Measurements from ENCODE around the gene CNGA4.

Gene CNGA4

DNA sequence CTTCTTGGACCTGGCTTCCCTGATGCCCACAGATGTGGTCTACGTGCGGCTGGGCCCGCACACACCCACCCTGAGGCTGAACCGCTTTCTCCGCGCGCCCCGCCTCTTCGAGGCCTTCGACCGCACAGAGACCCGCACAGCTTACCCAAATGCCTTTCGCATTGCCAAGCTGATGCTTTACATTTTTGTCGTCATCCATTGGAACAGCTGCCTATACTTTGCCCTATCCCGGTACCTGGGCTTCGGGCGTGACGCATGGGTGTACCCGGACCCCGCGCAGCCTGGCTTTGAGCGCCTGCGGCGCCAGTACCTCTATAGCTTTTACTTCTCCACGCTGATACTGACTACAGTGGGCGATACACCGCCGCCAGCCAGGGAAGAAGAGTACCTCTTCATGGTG is 1.2 kb downstream of the CNGA4 start:
- H3F3A ChIP-seq (ENCODE audit: insufficient read depth, low read length), result no peaks in the 10 kb centered on the region
- H4K20me1 ChIP-seq (ENCODE audit: insufficient read depth, low read length), result no peaks in the 10 kb centered on the region
- H3K27ac ChIP-seq (ENCODE audit: low read depth, low read length, poor library complexity, severe bottlenecking), result no peak overlapping the region
- H3K9me2 ChIP-seq (ENCODE audit: low read depth, low read length), result no peaks in the 10 kb centered on the region
- H3K9ac ChIP-seq (ENCODE audit: low read length), result no peak overlapping the region
- peaks cover 5% of the 10 kb centered on the region for H3K4me1 ChIP-seq (ENCODE audit: insufficient read depth, low read length, severe bottlenecking)
- no peak overlapping the region for H3K4me2 ChIP-seq (ENCODE audit: low read length)
- no peak overlapping the region for H3K4me3 ChIP-seq (ENCODE audit: low read depth, low read length, poor library complexity, severe bottlenecking)
- no peaks in the 10 kb centered on the region for H3K36me3 ChIP-seq (ENCODE audit: insufficient read depth, low read length)
- no peak for TF ChIP-seq EZH2 (IDR thresholded peaks at IDR 0.05; ENCODE audit: borderline replicate concordance, low read length)
- TF ChIP-seq, protein P1, sequence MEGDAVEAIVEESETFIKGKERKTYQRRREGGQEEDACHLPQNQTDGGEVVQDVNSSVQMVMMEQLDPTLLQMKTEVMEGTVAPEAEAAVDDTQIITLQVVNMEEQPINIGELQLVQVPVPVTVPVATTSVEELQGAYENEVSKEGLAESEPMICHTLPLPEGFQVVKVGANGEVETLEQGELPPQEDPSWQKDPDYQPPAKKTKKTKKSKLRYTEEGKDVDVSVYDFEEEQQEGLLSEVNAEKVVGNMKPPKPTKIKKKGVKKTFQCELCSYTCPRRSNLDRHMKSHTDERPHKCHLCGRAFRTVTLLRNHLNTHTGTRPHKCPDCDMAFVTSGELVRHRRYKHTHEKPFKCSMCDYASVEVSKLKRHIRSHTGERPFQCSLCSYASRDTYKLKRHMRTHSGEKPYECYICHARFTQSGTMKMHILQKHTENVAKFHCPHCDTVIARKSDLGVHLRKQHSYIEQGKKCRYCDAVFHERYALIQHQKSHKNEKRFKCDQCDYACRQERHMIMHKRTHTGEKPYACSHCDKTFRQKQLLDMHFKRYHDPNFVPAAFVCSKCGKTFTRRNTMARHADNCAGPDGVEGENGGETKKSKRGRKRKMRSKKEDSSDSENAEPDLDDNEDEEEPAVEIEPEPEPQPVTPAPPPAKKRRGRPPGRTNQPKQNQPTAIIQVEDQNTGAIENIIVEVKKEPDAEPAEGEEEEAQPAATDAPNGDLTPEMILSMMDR (IDR thresholded peaks at IDR 0.05; ENCODE audit: low read length), result no peak
- no peaks in the 10 kb centered on the region for H3K27me3 ChIP-seq (ENCODE audit: insufficient read depth, low read length)
- no peaks in the 10 kb centered on the region for H3K9me3 ChIP-seq (ENCODE audit: low read length)
- no peaks in the 10 kb centered on the region for H3K79me2 ChIP-seq (ENCODE audit: insufficient read depth, low read length)
- no peak overlapping the region for H2AFZ ChIP-seq (ENCODE audit: low read length)

DNA sequence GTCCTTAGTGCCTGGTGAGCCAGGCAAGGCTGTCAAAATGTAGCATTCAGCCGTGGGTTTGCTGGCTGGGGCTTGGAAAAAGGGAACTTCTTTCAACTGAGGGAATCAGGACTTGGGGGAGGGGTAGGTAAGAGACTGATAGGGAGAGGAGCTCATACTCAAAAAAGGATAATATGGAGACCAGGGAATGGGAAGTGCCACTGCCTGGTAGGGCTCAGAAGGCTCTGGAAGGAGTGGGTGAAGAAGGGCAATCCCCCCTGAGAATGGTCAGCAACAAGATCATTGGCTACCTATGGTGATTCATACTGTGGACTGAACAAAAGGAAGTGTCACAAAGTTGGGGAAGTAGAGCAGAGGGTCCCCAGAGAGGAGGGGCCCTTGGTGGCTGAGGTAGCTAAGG is 1.9 kb downstream of the CNGA4 start:
- Histone ChIP-seq H3F3A (ENCODE audit: insufficient read depth, low read length) (no peaks in the 10 kb centered on the region), H3K9me3 (ENCODE audit: low read length) (no peaks in the 10 kb centered on the region), H3K4me1 (ENCODE audit: insufficient read depth, low read length, severe bottlenecking) (no peaks in the 10 kb centered on the region), H2AFZ (ENCODE audit: low read length) (no peak overlapping the region), H4K20me1 (ENCODE audit: insufficient read depth, low read length) (no peaks in the 10 kb centered on the region), H3K27ac (ENCODE audit: low read depth, low read length, poor library complexity, severe bottlenecking) (no peak overlapping the region), H3K9ac (ENCODE audit: low read length) (no peak overlapping the region), H3K27me3 (ENCODE audit: insufficient read depth, low read length) (no peaks in the 10 kb centered on the region), H3K4me3 (ENCODE audit: low read depth, low read length, poor library complexity, severe bottlenecking) (no peak overlapping the region), H3K36me3 (ENCODE audit: insufficient read depth, low read length) (no peaks in the 10 kb centered on the region), H3K79me2 (ENCODE audit: insufficient read depth, low read length) (no peaks in the 10 kb centered on the region), H3K9me2 (ENCODE audit: low read depth, low read length) (no peaks in the 10 kb centered on the region), H3K4me2 (ENCODE audit: low read length) (no peak overlapping the region)
- no peak for TF ChIP-seq EZH2 (IDR thresholded peaks at IDR 0.05; ENCODE audit: borderline replicate concordance, low read length)
- TF ChIP-seq, protein P1 (IDR thresholded peaks at IDR 0.05; ENCODE audit: low read length), result no peak

GRCh38 chr11:6241316-6241715 is 2.4 kb downstream of the CNGA4 start:
- Histone ChIP-seq H2AFZ (ENCODE audit: low read length) (no peak overlapping the region), H3K9me2 (ENCODE audit: low read depth, low read length) (no peaks in the 10 kb centered on the region), H3K4me3 (ENCODE audit: low read depth, low read length, poor library complexity, severe bottlenecking) (no peak overlapping the region), H4K20me1 (ENCODE audit: insufficient read depth, low read length) (no peaks in the 10 kb centered on the region), H3F3A (ENCODE audit: insufficient read depth, low read length) (no peaks in the 10 kb centered on the region), H3K9ac (ENCODE audit: low read length) (no peak overlapping the region), H3K27ac (ENCODE audit: low read depth, low read length, poor library complexity, severe bottlenecking) (no peak overlapping the region), H3K36me3 (ENCODE audit: insufficient read depth, low read length) (no peaks in the 10 kb centered on the region), H3K4me1 (ENCODE audit: insufficient read depth, low read length, severe bottlenecking) (no peaks in the 10 kb centered on the region), H3K9me3 (ENCODE audit: low read length) (no peaks in the 10 kb centered on the region), H3K27me3 (ENCODE audit: insufficient read depth, low read length) (no peaks in the 10 kb centered on the region), H3K79me2 (ENCODE audit: insufficient read depth, low read length) (no peaks in the 10 kb centered on the region), H3K4me2 (ENCODE audit: low read length) (no peak overlapping the region)
- no peak for TF ChIP-seq EZH2 (IDR thresholded peaks at IDR 0.05; ENCODE audit: borderline replicate concordance, low read length)
- TF ChIP-seq, protein P1 (IDR thresholded peaks at IDR 0.05; ENCODE audit: low read length), result no peak

All from OCI-LY1 (cell line).